Peyer's patch (tissue), 4 donors: ENCODE data around the gene SCAMP3.

Experiments used
- POLR2A ChIP-seq, 2 donors: fragments of 450-650 bp; IDR thresholded peaks; one replicate each; pipeline ENCODE4 v1.5.1; 2017; ENCODE audit warnings: antibody characterized with exemption in 2 of 2, mild to moderate bottlenecking in 2 of 2, moderate library complexity in 2 of 2
- TF ChIP-seq, protein P1 (sequence below), 6 experiments: fragments of 450-650 bp in 4 of 6; fragments of 200-600 bp in 2 of 6; sonication (generic) in 1 of 6; IDR thresholded peaks; one replicate each; pipeline ENCODE4 v1.5.1; 2017 to 2019; ENCODE audit warnings: antibody characterized with exemption in 6 of 6, mild to moderate bottlenecking in 3 of 6, moderate library complexity in 1 of 6

- TF ChIP-seq, protein P1, sequence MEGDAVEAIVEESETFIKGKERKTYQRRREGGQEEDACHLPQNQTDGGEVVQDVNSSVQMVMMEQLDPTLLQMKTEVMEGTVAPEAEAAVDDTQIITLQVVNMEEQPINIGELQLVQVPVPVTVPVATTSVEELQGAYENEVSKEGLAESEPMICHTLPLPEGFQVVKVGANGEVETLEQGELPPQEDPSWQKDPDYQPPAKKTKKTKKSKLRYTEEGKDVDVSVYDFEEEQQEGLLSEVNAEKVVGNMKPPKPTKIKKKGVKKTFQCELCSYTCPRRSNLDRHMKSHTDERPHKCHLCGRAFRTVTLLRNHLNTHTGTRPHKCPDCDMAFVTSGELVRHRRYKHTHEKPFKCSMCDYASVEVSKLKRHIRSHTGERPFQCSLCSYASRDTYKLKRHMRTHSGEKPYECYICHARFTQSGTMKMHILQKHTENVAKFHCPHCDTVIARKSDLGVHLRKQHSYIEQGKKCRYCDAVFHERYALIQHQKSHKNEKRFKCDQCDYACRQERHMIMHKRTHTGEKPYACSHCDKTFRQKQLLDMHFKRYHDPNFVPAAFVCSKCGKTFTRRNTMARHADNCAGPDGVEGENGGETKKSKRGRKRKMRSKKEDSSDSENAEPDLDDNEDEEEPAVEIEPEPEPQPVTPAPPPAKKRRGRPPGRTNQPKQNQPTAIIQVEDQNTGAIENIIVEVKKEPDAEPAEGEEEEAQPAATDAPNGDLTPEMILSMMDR (IDR thresholded peaks at IDR 0.05), result no peak
- no peak for TF ChIP-seq POLR2A (IDR thresholded peaks at IDR 0.05)
Observed at GRCh38 chr1:155209312-155209721, 52.8 kb downstream of the SCAMP3 start.
